Coronary artery (tissue), 2 donors: Measurements from ENCODE around the gene SELENON.

Source experiments
- DNase-seq: peaks from one replicate; pipeline ENCODE4 v3.0.0-alpha.2; 2017; ENCODE audit warnings: low spot score
- H3K27ac ChIP-seq, 2 donors: fragments of 200-600 bp; sonication (generic); one replicate each; pipeline ENCODE4 v1.5.1; 2016 to 2019
- H3K4me3 ChIP-seq: fragments of 200-600 bp; sonication (generic); 2 replicates; pipeline ENCODE4 v1.5.1; 2016; ENCODE audit warnings: mild to moderate bottlenecking, moderate library complexity
- TF ChIP-seq, protein P1 (sequence below): fragments of 200-600 bp; sonication (generic); IDR thresholded peaks from one replicate; pipeline ENCODE4 v1.5.1; 2019; ENCODE audit warnings: antibody characterized with exemption

Gene SELENON

DNA sequence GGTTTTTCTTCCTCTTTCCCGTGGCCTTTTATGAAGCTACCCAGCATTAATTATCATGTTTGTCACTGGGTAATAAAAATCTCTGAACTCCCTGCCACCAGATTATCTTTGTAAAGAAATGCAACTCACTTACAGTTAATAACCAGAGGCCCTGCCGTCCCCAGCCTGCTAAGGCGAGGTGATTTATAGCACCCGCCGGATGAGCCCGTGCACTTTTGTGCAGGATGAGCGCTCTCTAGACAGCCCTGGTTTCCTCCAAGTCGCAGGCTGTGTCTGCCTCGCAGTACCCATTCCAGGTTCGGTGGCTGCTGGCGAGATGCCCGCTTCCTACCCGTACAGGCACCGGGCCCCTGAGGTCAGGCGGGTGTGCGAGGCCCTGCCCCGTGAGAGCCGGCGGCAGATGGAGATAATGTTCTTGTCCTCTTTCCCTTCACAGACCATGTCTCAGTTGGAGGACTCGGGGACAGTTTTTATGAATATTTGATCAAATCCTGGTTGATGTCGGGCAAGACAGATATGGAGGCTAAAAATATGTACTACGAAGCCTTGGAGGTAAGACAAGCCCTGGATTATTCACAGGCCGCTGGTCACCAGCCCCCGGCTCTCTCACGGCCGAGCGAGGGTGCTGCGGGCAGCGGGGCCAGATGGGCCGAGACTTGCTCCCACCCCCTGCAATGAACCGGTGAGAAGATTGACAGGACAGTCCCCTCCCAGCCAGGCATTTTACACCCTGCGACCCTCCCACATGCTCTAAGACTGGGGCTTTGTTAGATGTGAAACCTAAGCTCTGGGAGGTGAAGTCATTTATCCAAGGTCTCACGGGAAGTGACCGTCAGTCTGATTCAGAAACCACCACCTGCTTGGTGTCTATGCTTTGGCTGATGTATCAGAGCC, 28.5 kb upstream of the SELENON start:
- TF ChIP-seq, protein P1, sequence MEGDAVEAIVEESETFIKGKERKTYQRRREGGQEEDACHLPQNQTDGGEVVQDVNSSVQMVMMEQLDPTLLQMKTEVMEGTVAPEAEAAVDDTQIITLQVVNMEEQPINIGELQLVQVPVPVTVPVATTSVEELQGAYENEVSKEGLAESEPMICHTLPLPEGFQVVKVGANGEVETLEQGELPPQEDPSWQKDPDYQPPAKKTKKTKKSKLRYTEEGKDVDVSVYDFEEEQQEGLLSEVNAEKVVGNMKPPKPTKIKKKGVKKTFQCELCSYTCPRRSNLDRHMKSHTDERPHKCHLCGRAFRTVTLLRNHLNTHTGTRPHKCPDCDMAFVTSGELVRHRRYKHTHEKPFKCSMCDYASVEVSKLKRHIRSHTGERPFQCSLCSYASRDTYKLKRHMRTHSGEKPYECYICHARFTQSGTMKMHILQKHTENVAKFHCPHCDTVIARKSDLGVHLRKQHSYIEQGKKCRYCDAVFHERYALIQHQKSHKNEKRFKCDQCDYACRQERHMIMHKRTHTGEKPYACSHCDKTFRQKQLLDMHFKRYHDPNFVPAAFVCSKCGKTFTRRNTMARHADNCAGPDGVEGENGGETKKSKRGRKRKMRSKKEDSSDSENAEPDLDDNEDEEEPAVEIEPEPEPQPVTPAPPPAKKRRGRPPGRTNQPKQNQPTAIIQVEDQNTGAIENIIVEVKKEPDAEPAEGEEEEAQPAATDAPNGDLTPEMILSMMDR = no peak
- no peak overlapping the region for H3K4me3 ChIP-seq
- no peak for DNase-seq
- peak overlapping the region; percentile 20 to 65 for H3K27ac ChIP-seq

DNA sequence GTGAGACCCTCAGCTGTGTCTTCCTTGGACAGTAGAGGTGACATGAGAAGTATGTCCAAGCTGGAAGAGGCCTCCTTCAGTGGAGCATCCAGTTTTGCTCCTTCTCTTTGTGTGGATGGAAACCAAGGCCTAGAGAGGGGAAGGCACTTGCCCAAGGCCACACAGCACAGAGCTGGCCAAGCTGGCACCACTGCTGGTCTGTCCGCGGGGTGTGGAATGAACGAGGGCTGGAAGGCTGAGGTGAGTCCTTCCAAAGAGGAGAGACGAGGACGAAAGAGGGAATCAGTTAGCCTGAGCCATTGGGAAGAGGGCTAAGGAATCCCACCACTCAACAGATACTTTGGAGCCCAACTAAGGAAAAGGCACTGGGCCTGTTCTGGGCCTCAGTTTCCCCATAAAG, 27.8 kb upstream of the SELENON start:
- Histone ChIP-seq H3K4me3 (no peak overlapping the region), H3K27ac (peak overlapping the region in 1 of 2 donors; percentile 65)
- DNase-seq = no peak
- TF ChIP-seq, protein P1 = no peak

DNA sequence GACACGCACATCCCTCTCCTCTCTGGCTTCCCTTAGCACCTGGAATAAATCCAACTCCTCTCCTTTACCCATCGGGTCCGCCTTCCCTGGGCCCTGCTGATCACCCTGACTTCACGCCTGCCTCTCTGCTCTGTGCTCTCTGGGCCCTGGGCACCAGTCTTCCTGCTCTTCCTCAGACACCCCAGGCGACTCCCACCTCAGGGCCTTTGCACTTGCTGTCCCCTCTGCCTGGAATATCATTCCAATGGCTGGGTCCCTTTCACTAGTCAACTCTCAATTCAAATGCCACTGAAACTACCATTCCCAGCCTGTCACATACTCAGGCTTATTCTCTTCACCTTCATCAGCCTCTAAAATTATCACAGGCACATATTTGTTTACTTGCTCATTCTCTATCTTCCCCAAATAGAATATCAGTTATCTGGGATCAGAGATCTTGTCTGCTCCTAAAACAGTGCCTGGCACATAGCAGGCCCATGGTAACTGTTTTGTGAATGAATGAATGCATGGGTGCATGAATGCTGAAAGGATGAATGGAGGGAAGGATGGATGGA, 27.2 kb upstream of the SELENON start:
- TF ChIP-seq, protein P1 = no peak
- H3K4me3 ChIP-seq = no peak overlapping the region
- H3K27ac ChIP-seq = no peak overlapping the region
- DNase-seq = no peak

DNA sequence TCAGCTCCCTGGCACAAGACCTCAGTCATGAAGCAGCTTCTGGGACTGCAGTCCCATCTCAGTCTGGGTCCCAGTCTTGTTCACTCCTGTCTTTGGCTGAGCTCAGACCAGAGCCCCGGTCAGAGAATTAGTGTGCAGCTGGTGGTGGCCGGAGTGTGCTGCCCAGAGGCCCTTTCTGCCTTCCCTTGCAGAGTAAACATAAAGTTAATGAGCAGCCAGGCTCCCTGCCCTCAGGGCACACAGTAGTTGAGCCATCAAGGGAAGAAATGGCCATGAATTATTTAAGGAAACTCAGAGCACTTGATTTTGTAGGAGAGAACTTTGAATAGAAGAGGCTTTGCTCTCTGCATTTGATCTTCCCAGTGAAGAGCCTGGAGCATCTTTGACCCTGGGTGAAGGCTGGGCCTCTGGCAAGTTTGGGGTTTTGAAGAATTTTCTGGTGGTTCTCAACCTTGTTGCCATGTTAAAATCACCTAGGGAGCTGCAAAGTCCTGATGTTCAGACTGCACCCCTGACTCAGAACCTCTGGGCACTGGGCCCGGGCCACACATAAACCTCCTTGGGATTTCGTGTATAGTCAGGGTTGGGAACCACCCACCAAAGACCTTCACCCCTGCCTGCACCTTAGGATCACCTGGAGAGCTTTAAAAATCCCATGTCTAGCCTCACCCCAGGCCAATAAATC, 26.4 kb upstream of the SELENON start:
- TF ChIP-seq, protein P1 = no peak
- H3K27ac ChIP-seq = no peak overlapping the region
- DNase-seq = no peak
- no peak overlapping the region for H3K4me3 ChIP-seq

DNA sequence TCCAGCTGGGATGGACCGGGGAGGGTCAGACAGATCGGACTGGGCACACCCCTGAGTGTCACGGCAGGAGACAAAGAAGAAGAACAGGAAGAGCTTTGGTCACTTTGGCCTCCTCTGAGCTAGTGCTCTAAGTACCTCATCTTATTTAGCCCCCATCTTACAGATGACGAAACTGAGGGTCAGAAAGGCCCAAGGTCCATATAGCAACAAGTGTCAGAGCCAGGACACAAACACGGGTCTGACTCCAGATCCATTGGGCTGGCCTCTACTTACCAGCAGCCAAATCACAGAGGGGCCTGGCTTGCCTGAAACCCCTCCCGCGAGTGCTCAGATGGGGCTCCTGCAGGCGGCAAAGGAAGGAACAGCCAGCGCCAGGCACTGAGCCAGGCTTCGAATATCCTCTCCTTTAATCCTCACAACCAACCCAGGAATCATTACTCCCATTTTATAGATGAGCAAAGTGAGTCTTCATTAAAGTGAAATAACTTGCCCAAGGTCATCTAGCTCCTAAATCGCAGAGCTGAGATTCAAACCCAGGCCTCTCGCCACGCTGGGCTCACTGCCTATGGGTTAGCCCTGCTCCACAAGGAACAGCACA, 25.7 kb upstream of the SELENON start:
- Histone ChIP-seq H3K27ac (no peak overlapping the region), H3K4me3 (no peak overlapping the region)
- TF ChIP-seq, protein P1 = no peak
- DNase-seq = no peak

DNA sequence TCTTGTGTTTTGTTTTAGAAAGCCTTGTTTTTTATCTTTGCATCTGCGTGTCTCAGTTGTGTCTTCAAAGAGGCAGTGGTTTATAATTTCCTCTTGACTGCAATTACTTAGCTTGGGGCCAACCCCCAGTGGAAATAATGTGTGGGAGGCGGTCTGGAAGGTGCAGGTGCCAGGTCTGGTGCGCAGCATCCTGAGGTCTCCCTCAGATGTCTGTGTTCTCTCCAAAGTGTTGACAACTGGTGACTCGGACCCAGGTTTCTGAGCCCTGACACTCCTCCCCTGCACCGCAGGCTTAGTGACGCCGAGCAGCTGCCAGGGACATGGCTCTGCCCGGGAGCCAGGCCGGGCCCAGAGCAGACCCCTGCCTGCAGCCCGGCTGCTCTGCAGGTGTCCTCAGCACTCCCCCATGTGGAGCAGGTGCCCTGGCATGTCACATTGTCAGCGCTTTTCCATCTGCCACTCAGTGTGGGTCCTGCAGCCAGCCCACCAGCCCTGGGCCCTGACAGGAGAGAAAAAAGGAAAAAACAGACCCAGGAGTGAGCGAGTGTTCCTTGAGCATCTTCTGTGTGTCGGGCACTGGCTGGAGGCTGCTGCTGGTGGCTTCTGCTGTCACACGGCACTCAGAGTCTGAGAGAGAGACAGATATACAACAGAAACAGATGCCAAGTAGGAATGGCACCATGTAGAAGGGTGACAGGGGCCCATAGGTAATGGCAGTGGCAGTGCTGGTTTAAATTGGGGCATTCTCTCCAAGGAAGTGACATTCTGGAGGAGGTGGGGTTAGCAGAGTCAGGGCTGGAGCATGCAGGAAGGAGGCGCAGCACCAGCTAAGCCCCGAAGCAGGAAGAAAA, 24.8 kb upstream of the SELENON start:
- TF ChIP-seq, protein P1 = no peak
- H3K27ac ChIP-seq = no peak overlapping the region
- no peak overlapping the region for H3K4me3 ChIP-seq
- DNase-seq = no peak
